NK-92 treated with Interleukin-12 subunit alpha and Interleukin-12 subunit beta, amount 100 ng/mL, for 24 hours (cell line): Measurements from ENCODE around the gene ATP1B1.

Source experiments
- DNase-seq: peaks from one replicate; lab custom pipeline; 2025; lab: John Stamatoyannopoulos, UW

The ATP1B1 gene

GRCh38 chr1:169094897-169095569 is 11.5 kb upstream of the ATP1B1 start:
- no peak for DNase-seq

- no peak for DNase-seq
These were observed 8.1 kb upstream of the ATP1B1 start for GRCh38 chr1:169098380-169098779.

GRCh38 chr1:169099561-169099960 is 6.9 kb upstream of the ATP1B1 start:
- no peak for DNase-seq

GRCh38 chr1:169100208-169100607 is 6.3 kb upstream of the ATP1B1 start:
- DNase-seq, result no peak

GRCh38 chr1:169100651-169101088 is 5.8 kb upstream of the ATP1B1 start:
- DNase-seq, result no peak

- no peak for DNase-seq
These were observed 3.9 kb upstream of the ATP1B1 start for GRCh38 chr1:169102567-169102966.

- DNase-seq, result no peak
These were observed 3.5 kb upstream of the ATP1B1 start for GRCh38 chr1:169103002-169103401.

GRCh38 chr1:169103480-169103893 is 3.0 kb upstream of the ATP1B1 start:
- no peak for DNase-seq

GRCh38 chr1:169105087-169105433 is 1.4 kb upstream of the ATP1B1 start:
- DNase-seq, result no peak

- DNase-seq, result no peak
These were observed 926 bp upstream of the ATP1B1 start for GRCh38 chr1:169105434-169106094.

- no peak for DNase-seq
These were observed 572 bp downstream of the ATP1B1 start for GRCh38 chr1:169106921-169107602.

GRCh38 chr1:169107603-169108208 is 1.2 kb downstream of the ATP1B1 start:
- no peak for DNase-seq

GRCh38 chr1:169108223-169108622 is 1.7 kb downstream of the ATP1B1 start:
- no peak for DNase-seq

- no peak for DNase-seq
These were observed 2.5 kb downstream of the ATP1B1 start for GRCh38 chr1:169108863-169109560.

- no peak for DNase-seq
These were observed 3.2 kb downstream of the ATP1B1 start for GRCh38 chr1:169109561-169110134.

- DNase-seq, result no peak
These were observed 3.7 kb downstream of the ATP1B1 start for GRCh38 chr1:169110236-169110635.

GRCh38 chr1:169110689-169111447 is 4.4 kb downstream of the ATP1B1 start:
- no peak for DNase-seq

- DNase-seq, result no peak
These were observed 5.0 kb downstream of the ATP1B1 start for GRCh38 chr1:169111472-169111871.

GRCh38 chr1:169112241-169112640 is 5.8 kb downstream of the ATP1B1 start:
- no peak for DNase-seq

- no peak for DNase-seq
These were observed 7.2 kb downstream of the ATP1B1 start for GRCh38 chr1:169113613-169114119.
